H9 (cell line): Measurements from ENCODE around the gene SLC22A31. TPM values are rescaled to one million over a fixed set of nuclear protein-coding genes. Genes with fewer than 3 reads are reported as not detected.

Source experiments
- DNase-seq: peaks from one replicate; pipeline ENCODE4 v3.0.0-alpha.2; 2017
- H2AFZ ChIP-seq: one replicate; pipeline ENCODE4 v1.6.1; 2013; ENCODE audit warnings: mild to moderate bottlenecking, low read length, control low read depth, moderate library complexity
- H2AK5ac ChIP-seq: 2 replicates; pipeline ENCODE4 v1.6.1; 2013; ENCODE audit warnings: low read length, control low read depth, mixed read lengths; ENCODE audit not compliant: insufficient read length
- H2BK120ac ChIP-seq: one replicate; pipeline ENCODE4 v1.6.1; 2013; ENCODE audit warnings: low read depth, mild to moderate bottlenecking, low read length, control low read depth, inconsistent platforms; ENCODE audit not compliant: poor library complexity, severe bottlenecking
- H2BK12ac ChIP-seq: 2 replicates; pipeline ENCODE4 v1.6.1; 2013; ENCODE audit warnings: low read length, control low read depth, mixed read lengths, low read depth; ENCODE audit not compliant: insufficient read length
- H2BK15ac ChIP-seq: 2 replicates; pipeline ENCODE4 v1.6.1; 2013; ENCODE audit warnings: low read depth, low read length, control low read depth
- H2BK20ac ChIP-seq: one replicate; pipeline ENCODE4 v1.6.1; 2013; ENCODE audit warnings: low read depth, mild to moderate bottlenecking, low read length, control low read depth, inconsistent platforms; ENCODE audit not compliant: poor library complexity, severe bottlenecking
- H2BK5ac ChIP-seq: 2 replicates; pipeline ENCODE4 v1.6.1; 2013; ENCODE audit warnings: low read length, control low read depth, mixed read lengths; ENCODE audit not compliant: insufficient read length
- H3K14ac ChIP-seq: 2 replicates; pipeline ENCODE4 v1.6.1; 2013; ENCODE audit warnings: low read length, control low read depth; ENCODE audit not compliant: insufficient read depth
- H3K18ac ChIP-seq: 2 replicates; pipeline ENCODE4 v1.6.1; 2013; ENCODE audit warnings: low read depth, mild to moderate bottlenecking, mixed read lengths, low read length, control low read depth; ENCODE audit not compliant: insufficient read length
- H3K23ac ChIP-seq: 2 replicates; pipeline ENCODE4 v1.6.1; 2013; ENCODE audit warnings: low read length, control low read depth, mixed read lengths, low read depth; ENCODE audit not compliant: insufficient read length
- H3K23me2 ChIP-seq: 2 replicates; pipeline ENCODE4 v1.6.1; 2013; ENCODE audit warnings: low read depth, mild to moderate bottlenecking, mixed read lengths, low read length, control low read depth; ENCODE audit not compliant: insufficient read length, poor library complexity, severe bottlenecking
- H3K27ac ChIP-seq: 2 replicates; pipeline ENCODE4 v1.5.1; 2013; ENCODE audit warnings: low read length, control low read depth, mixed read lengths, low read depth; ENCODE audit not compliant: insufficient read length
- H3K27me3 ChIP-seq: 2 replicates; pipeline ENCODE4 v1.6.1; 2013; ENCODE audit warnings: low read length, control low read depth, inconsistent platforms; ENCODE audit not compliant: insufficient read depth
- H3K4ac ChIP-seq: 2 replicates; pipeline ENCODE4 v1.6.1; 2013; ENCODE audit warnings: low read depth, mild to moderate bottlenecking, control low read depth, inconsistent platforms, low read length, moderate library complexity
- H3K4me1 ChIP-seq: 2 replicates; pipeline ENCODE4 v1.6.1; 2013; ENCODE audit warnings: low read length, control low read depth, inconsistent platforms; ENCODE audit not compliant: insufficient read depth
- H3K4me2 ChIP-seq: 2 replicates; pipeline ENCODE4 v1.6.1; 2013; ENCODE audit warnings: low read length, control low read depth, mixed read lengths; ENCODE audit not compliant: insufficient read length, insufficient read depth
- H3K56ac ChIP-seq: 2 replicates; pipeline ENCODE4 v1.6.1; 2013; ENCODE audit warnings: low read depth, mild to moderate bottlenecking, mixed read lengths, low read length, control low read depth; ENCODE audit not compliant: insufficient read length
- H3K79me1 ChIP-seq: 2 replicates; pipeline ENCODE4 v1.6.1; 2013; ENCODE audit warnings: low read depth, mild to moderate bottlenecking, moderate library complexity, low read length, control low read depth, inconsistent platforms; ENCODE audit not compliant: insufficient read depth, poor library complexity, severe bottlenecking
- H3K79me2 ChIP-seq: 2 replicates; pipeline ENCODE4 v1.6.1; 2013; ENCODE audit warnings: low read length, control low read depth, inconsistent platforms; ENCODE audit not compliant: insufficient read depth
- H3K9ac ChIP-seq: 2 replicates; pipeline ENCODE4 v1.6.1; 2013; ENCODE audit warnings: low read length, control low read depth, mixed read lengths; ENCODE audit not compliant: insufficient read length; ENCODE audit errors: extremely low read depth
- H3K9me3 ChIP-seq: one replicate; pipeline ENCODE4 v1.6.1; 2013; ENCODE audit warnings: low read depth, low read length, inconsistent platforms; ENCODE audit not compliant: control insufficient read depth
- H3T11ph ChIP-seq: one replicate; pipeline ENCODE4 v1.6.1; 2013; ENCODE audit warnings: mild to moderate bottlenecking, low read length, control low read depth, inconsistent platforms
- H4K20me1 ChIP-seq: one replicate; pipeline ENCODE4 v1.6.1; 2013; ENCODE audit not compliant: control insufficient read depth, insufficient read length, insufficient read depth
- H4K5ac ChIP-seq: 2 replicates; pipeline ENCODE4 v1.6.1; 2013; ENCODE audit warnings: low read depth, mild to moderate bottlenecking, mixed read lengths, low read length, control low read depth; ENCODE audit not compliant: insufficient read length
- H4K8ac ChIP-seq: replicated peaks from 2 replicates; pipeline ENCODE4 v1.6.1; 2013; ENCODE audit warnings: low read length, control low read depth, mixed read lengths, low read depth; ENCODE audit not compliant: insufficient read length
- H4K91ac ChIP-seq: 2 replicates; pipeline ENCODE4 v1.6.1; 2013; ENCODE audit warnings: low read depth, mild to moderate bottlenecking, moderate library complexity, mixed read lengths, low read length, control low read depth; ENCODE audit not compliant: insufficient read length
- H3K27ac Mint-ChIP-seq, 3 experiments: 2 replicates in 2 of 3; 3 replicates in 1 of 3; pipeline ENCODE4 v1.8.0; 2020 to 2021; ENCODE audit warnings: mixed read lengths in 3 of 3, mild to moderate bottlenecking in 1 of 3, moderate library complexity in 1 of 3
- H3K27me3 Mint-ChIP-seq: 2 replicates; pipeline ENCODE4 v1.8.0; 2021; ENCODE audit warnings: low read depth, mild to moderate bottlenecking, moderate library complexity, mixed read lengths
- H3K36me3 Mint-ChIP-seq, 3 experiments: 2 replicates in 2 of 3; 3 replicates in 1 of 3; pipeline ENCODE4 v1.8.0; 2020 to 2021; ENCODE audit warnings: low read depth in 3 of 3, mixed read lengths in 3 of 3; ENCODE audit not compliant: insufficient read depth in 1 of 3
- H3K4me1 Mint-ChIP-seq, 2 experiments: 2 replicates each; pipeline ENCODE4 v1.8.0; 2020; ENCODE audit warnings: mixed read lengths in 2 of 2
- H3K4me3 Mint-ChIP-seq, 2 experiments: 2 replicates in 1 of 2; 3 replicates in 1 of 2; pipeline ENCODE4 v1.8.0; 2020 to 2021; ENCODE audit warnings: mild to moderate bottlenecking in 2 of 2, mixed read lengths in 2 of 2, moderate library complexity in 1 of 2
- H3K9me3 Mint-ChIP-seq, 2 experiments: 2 replicates in 1 of 2; 3 replicates in 1 of 2; pipeline ENCODE4 v1.8.0; 2020; ENCODE audit warnings: mild to moderate bottlenecking in 2 of 2, mixed read lengths in 2 of 2, moderate library complexity in 1 of 2
- WGBS: extraction: QIAGEN DNeasy Blood & Tissue Kit; methylation state at CpG from one replicate; pipeline ENCODE4 v1.1.7; 2013; ENCODE audit warnings: missing lambda C conversion rate, low lambda C conversion rate, mixed read lengths; ENCODE audit not compliant: insufficient read length; ENCODE audit errors: extremely low coverage; 5-methylcytosine and 5-hydroxymethylcytosine counted together
- total RNA-seq: library from RNA; stranded (reverse); gene quantifications from 2 replicates; pipeline ENCODE4 v1.2.1, GENCODE V29; 2021
- TF ChIP-seq, protein P1 (sequence below): fragments of 200-600 bp; sonication (generic); conservative IDR thresholded peaks from 3 replicates; pipeline ENCODE4 v1.8.0; 2021; ENCODE audit warnings: antibody characterized with exemption, mild to moderate bottlenecking

SLC22A31 gene
- total RNA-seq, 1 experiment from 2014 or later, result 7.7 TPM

- Histone ChIP-seq H2BK5ac (no peak overlapping the region), H2BK120ac (no peak overlapping the region), H3K14ac (no peak overlapping the region), H3K27me3 (no peaks in the 10 kb centered on the region), H3K27ac (no peak overlapping the region), H2BK12ac (no peak overlapping the region), H4K8ac (no peak overlapping the region), H3K4ac (no peak overlapping the region), H3K4me2 (no peak overlapping the region), H3K79me2 (no peaks in the 10 kb centered on the region), H3K9me3 (peaks cover 16% of the 10 kb centered on the region), H3K56ac (no peak overlapping the region), H3K18ac (no peak overlapping the region), H3K79me1 (no peaks in the 10 kb centered on the region), H3K23me2 (no peaks in the 10 kb centered on the region), H3K23ac (no peak overlapping the region), H4K20me1 (no peaks in the 10 kb centered on the region), H3T11ph (no peak overlapping the region), H2BK15ac (no peak overlapping the region), H2AK5ac (no peak overlapping the region), H3K9ac (no peak overlapping the region), H4K5ac (no peak overlapping the region), H4K91ac (no peak overlapping the region), H2BK20ac (no peak overlapping the region), H3K4me1 (no peaks in the 10 kb centered on the region), H2AFZ (no peak overlapping the region)
- TF ChIP-seq, protein P1, sequence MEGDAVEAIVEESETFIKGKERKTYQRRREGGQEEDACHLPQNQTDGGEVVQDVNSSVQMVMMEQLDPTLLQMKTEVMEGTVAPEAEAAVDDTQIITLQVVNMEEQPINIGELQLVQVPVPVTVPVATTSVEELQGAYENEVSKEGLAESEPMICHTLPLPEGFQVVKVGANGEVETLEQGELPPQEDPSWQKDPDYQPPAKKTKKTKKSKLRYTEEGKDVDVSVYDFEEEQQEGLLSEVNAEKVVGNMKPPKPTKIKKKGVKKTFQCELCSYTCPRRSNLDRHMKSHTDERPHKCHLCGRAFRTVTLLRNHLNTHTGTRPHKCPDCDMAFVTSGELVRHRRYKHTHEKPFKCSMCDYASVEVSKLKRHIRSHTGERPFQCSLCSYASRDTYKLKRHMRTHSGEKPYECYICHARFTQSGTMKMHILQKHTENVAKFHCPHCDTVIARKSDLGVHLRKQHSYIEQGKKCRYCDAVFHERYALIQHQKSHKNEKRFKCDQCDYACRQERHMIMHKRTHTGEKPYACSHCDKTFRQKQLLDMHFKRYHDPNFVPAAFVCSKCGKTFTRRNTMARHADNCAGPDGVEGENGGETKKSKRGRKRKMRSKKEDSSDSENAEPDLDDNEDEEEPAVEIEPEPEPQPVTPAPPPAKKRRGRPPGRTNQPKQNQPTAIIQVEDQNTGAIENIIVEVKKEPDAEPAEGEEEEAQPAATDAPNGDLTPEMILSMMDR, result no peak
- Mint-ChIP-seq H3K27ac (peak overlapping the region in 1 of 3 experiments; percentile 49; a peak in 1 of 7 replicates), H3K4me1 (no peaks in the 10 kb centered on the region), H3K27me3 (no peaks in the 10 kb centered on the region), H3K36me3 (peaks cover 59 to 76% (median 70%) of the 10 kb centered on the region in 3 experiments), H3K9me3 (peaks cover 4 to 22% of the 10 kb centered on the region in 2 experiments), H3K4me3 (no peak overlapping the region)
- no peak for DNase-seq
- WGBS, result no CpG with 5 or more reads among the region's 10 CpGs
Measured at GRCh38 chr16:89224665-89225064, 24.3 kb upstream of the SLC22A31 start.
